Islet precursor cell (in vitro differentiated cells): ENCODE results near the gene NSD2.
"Not testable (repeated sequence)": the region's sequence is repeated elsewhere in the genome, so short reads cannot be mapped to it uniquely, and the experiment has no call there.

ENCODE experiments used
- DNase-seq: peaks from one replicate; pipeline ENCODE4 v3.0.0-alpha.2; 2018

Gene NSD2

DNA sequence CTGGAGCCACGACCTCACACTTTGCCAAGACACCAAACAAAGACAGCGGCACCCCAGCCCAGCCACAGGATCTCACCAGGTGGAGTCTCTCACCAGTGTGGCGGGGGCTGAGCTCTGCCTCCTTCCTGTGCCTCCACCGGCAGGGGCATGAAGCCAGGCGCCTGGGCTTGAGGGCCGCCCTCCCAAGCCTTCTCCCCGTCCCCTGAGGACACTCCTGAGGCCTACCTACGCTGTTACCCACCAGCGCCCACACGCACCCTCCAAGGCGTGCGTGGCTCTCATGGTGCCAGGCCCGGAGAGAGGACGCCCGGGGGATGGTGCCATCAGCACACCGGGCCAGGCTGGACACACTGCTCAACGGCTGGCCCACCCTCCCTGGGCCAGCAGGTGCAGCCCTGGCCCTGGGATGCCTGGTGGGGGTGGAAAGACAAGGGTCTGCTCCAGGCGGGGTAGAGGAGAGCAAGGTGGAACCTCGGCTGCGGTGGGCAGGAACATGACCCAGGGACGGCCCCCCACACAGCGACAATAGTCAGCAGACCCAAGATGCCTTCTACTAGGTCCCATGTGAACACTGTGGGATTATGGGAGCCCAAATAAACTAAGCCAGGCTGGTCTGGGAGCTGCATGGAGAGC, 115.5 kb downstream of the NSD2 start:
- DNase-seq: no peak

DNA sequence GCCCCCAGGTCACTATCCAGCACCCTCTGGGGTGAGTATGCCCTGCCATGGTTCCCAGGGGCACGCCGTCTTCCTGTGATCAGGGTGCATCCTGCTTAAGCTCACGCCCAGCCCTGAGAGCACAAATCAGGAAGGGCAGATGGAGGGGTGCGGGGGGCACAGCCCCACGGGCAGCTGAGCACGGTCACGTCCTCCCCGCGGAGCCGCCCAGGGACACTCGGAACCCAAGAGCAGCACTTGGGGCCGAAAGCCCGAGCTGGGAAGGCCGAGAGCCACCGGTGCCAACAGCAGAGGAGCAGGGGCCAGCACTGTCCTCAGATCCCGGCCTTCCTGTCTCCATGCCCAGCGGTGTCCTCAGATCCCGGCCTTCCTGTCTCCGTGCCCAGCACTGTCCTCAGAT, 116.1 kb downstream of the NSD2 start:
- DNase-seq: no peak

DNA sequence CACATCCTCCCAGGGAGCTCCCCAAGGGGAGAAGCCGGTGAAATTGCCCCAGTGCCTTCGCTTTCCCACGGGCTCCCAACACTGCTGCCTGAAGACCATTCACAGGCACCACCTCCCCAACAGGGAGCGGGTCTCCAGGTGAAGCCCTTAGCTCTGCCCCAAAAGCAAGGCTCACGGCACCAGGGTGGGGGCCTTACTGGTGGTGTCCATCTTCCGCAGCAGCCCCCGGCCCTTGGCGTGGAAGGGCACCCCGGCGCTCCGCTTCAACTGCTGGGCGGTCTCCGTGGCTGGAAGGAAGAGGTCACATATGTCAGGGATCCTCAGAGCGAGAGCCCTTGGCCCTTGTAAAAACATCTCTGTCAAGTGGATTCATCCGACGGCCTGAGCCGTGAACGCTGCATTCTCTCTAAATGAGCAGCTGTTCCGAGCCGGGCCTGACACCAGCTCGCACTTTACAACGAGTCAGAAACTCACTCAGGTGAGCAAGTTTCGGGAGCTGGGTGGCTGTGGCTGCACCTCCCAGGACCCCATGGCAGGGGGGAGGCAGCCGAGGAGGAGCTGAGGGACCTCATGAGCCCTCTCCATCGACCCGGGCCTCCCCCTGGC, 116.6 kb downstream of the NSD2 start:
- DNase-seq: no peak

DNA sequence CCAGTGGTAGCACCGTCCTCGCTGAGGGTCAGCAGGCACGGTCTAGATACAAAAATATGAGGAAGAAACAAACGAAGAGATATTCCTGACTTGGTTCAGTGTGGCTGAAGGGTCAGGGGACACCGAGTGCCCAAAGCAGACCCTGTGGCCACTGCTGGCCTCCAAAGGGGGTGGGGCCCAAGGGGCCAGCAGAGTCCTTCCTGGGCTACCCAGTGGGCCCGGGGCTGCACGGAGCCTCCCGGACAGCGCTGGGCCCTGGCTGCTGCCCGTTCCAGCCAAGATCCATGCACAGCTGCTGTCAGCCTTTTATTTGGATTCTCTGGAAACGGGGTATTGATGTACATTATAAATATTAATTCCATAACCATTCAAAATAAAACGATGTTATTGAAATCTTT, 117.1 kb downstream of the NSD2 start:
- DNase-seq: no peak

DNA sequence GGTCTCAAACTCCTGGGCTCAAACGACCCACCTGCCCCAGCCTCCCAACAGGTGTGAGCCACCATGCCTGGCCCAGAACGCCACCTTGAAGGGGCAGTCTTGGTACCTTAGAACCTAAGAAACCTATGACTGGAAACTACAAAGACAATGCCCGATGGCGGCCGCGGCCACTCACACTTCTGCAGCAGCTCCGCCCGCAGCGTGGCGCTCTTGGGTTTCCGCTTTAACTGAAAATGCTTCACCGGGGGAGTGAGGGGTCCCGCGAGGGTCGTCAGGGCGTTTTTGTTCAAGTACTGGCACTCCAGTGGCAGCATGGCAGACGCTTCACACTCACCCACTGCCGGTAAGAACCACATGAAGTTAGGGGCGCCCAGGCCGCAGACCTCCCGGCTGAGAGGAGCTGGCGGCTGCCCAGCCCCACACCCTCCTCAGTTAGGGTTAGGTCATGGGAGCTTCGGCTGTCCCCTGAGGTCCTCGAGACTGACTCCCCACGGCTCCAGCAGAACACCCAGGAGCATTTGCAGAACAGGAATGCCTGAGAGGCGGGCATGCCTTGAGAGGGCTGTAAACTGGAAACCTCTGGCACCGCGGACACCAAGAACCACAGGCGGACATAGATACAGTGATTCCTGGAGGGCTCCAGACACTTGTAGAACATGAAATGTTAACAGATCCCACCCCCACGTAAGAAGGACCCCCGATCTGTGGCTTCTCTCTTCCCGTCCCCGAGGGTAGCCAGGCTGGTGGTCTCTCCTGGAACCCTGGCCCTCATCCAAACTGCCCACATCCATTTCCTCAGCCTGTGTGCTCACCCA, 118.5 kb downstream of the NSD2 start:
- DNase-seq: no peak

DNA sequence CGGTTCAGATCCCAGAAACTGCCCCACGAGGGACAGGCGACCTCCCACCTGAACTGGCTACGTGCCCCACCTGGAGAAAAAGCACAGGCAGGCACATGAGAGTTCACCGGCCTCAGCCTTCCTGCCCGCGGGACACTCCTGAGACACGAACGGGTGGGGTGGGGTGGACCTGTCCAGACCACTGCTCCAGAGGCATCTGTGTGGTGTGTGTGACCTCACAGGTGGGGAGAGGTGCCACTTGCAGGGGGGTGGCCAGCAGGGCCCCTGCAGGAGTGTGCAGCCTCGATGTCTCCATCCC, 119.1 kb downstream of the NSD2 start:
- DNase-seq: no peak

DNA sequence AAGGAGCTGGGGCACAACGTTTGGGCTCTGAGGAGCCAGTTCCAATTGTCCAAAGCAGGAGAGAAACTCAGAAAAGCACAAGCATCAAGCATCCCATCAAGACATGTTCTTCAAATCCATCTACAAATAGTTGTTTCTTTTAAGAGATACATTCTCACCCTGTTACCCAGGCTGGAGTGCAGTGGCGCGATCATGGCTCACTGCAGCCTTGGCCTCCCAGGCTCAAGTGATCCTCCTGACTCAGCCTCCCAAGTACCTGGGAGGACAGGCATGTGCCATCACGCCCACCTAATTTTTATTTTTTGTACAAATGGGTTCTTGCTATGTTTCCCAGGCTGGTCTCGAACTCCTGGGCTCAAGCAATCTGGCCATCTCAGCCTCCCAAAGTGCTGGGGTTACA, 119.5 kb downstream of the NSD2 start:
- DNase-seq: no peak

DNA sequence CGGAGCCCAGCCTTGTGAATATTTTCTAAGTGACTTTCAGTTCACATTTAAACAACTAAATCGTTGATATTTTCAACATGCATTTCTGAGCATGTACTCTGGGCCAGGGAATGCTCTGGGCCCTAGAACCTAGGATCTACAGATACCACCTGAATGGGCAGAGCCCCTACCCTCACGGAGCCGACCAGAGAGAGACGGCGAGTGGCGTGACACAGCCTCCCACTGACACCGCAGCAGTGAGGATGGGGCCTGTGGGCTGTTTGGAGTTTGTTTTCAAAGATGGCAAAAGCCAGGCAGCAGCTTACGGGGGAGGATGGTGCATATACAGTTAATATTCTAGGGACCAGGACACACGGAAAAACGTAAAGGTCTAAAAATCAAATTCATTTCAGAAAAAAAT, 119.9 kb downstream of the NSD2 start:
- DNase-seq: no peak

DNA sequence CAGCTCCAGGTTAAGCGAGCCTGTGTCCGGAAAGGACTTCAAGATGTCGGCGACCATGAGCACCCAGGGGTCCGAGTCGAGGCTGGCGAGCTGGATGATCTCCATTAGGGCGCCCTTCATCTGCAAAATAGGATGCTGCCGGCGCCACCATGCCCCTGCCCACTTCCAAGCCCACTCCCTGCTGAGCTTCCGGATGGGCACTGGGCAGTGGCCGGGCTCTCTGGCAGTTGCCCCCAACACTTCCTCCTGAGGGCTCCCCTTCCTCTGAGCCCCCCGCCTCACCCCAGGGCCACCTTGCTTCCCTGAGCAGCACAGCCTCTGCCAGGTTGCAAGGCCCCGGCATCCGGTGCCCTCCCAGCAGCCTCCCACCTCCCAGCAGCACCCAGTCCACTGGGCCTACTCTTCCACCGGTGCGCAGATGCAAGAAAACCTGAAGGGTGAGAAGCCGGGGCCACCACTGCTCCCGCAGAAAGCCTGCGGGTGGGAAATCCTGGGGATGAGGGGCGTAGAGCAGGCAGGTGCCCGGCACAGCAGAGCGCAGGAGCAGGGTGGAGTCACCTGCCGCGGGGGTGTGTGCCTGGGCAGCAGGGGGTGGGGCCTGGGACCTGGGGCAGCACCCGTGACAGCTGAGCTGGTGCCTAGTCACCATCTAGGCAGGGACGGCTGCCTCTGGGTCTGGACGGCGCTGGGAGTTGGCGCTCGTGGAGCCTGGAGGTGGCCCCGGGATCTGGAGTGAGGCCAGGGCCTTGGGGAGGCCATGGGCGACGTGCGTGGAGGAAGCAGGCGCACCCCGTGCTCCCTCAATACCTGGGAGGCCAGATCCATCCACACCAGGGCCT, 120.6 kb downstream of the NSD2 start:
- DNase-seq: no peak

DNA sequence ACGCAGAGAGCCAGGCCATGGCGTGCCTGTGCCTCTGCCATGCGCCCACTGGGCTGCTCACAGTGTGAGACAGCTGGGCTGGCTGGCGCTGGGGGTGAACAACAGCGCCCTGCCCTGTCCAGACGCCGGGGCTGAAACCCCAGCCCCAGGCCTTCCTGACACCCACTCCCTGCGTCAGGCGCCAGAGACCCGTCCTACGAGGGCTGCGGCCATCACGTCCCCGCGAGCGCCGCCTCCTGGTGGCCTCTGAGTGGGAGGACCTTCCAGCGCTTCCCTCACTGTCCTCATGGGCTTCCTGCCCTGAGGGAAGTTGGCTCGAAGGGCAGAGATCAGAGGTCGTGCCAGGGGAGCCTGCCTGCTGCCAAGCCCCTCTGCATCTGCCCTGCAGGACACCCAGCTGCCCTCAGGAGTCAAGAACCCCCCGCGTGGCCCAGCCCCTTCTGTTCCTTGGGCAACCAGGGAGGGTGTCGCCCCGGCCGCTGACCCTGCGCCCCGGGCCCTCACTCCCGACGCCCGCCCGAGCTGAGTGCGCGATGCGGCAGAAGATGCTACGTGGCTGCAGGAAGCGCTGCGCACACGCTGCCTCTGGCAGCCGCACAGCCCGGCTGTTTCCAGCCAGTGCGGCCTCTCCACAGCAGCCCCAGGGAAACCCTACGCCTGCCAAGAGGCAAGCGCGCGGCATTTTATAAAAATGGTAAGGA, 121.4 kb downstream of the NSD2 start:
- DNase-seq: peak; percentile 90

DNA sequence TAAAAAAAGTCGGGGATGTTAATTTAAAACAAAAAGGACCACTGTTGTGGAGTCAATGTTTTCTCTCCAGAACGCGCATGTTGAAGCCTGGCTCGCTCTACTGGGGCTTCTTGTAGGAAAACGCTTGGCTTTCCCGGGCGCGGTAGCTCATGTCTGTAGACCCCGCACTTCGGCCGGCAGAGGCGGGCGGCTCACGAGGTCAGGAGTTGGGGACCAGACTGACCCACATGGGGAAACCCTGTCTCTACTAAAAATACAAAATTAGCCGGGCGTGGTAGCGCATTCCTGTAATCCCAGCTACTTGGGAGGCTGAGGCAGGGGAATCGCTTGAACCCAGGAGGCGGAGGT, 122.0 kb downstream of the NSD2 start:
- no peak for DNase-seq

DNA sequence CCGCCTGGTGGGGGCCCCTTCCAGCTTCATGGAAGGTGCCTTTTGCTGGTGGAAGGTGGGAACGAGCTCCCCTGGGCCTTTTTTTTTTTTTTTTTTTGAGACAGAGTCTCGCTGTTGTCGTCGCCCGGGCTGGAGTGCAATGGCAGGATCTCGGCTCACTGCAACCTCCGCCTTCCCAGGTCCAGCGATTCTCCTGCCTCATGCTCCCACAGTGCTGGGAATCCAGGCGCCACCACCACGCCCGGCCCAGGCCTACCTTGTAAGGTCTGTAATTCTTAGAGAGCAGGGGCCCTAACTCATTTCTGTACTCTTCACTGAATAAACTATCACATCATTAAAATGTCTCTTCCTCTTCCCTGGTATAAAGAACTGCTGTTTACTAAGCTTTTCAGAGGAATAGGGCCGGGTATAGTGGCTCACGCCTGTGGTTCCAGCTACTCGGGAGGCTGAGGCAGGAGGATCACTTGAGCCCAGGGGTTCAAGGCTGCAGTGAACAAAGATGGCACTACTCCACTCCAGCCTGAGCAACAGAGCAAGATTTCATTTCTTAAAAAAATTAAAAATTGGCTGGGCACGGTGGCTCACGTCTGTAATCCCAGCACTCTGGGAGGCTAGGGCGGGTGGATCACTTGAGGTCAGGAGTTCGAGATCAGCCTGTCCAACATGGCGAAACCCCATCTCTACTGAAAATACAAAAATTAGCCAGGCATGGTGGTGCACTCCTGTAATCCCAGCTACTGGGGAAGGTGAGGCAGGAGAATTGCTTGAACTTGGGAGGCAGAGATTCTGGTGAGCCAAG, 122.7 kb downstream of the NSD2 start:
- DNase-seq: not testable (repeated sequence)

DNA sequence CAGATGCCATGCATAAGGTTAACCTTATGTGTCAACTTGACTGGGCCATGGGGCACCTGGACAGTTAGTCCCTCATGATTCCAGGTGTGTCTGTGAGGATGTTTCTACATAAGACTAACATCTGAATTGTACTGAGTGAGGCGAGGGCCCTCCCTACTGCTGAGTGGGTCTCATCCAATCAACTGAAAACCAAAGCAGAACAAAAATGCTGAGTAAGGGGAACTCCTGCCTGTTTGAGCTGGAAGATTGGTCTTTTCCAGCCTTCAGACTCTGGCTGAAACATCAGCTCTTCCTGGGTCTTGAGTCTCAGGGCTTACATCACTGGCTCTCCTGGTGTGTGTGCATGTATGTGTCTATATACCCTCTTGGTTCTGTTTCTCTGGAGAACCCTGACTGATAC, 123.7 kb downstream of the NSD2 start:
- no peak for DNase-seq

DNA sequence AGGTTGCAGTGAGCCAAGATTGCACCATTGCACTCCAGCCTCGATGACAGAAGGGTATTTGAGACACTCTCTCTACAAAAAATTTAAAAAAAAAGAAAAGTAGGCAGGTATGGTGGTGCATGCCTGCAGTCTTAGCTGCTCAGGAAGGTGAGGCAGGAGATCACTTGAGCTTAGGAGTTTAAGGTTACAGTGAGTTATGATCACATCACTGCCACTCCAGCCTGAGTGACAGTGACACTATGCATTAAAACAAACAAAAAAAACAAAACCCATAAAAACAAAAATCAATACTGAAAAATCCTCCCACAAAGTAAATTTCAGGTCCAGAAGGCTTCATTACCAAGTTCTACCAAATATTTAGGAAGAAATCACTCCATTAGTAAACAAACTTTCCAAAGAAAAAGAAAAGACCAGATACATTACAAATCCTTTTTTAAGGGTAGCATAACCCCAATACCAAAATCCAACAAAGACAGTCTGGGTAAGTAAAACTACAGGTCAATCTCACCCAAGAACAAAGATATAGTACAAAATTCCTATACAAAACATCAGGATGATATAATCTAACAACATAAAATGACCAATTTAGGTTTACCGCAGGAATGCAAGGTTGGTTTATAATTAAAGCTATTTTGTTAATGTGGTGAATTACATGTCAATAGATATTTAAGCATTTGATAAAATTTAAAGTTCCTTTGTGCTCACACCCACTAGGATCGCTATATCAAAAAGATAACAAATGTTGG, 125.8 kb downstream of the NSD2 start:
- no peak for DNase-seq

DNA sequence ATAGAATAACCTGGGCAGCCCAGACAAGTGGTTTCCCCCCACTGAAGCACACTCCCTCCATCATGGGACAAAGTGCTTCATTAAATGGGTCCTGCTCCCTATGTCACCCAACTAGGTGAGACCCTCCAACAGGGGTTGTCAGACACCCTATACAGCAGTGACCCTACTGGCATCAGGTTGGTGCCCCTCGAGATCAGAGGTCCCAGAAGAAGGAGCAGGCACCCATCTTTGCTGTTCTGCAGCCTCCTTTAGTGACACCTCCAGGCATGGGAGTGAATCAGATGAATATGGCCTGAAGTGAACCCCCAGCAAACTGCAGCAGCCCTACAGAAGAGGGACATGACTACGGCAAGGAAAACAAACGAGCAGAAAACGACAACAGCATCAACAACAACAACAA, 126.5 kb downstream of the NSD2 start:
- no peak for DNase-seq

DNA sequence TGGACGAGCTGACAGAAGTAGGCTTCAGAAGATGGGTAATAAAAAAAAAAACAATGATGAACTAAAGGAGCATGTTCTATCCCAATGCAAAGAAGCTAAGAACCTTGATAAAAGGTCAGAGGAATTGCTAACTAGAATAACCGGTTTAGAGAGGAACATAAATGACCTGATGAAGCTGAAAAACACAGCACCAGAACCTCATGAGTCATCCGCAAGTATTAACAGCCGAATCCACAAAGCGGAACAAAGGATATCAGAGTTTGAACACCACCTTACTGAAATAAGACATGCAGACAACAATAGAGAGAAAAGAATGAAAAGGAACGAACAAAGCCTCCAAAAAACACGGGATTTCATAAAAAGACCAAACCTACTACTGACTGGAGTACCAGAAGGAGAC, 127.1 kb downstream of the NSD2 start:
- no peak for DNase-seq

DNA sequence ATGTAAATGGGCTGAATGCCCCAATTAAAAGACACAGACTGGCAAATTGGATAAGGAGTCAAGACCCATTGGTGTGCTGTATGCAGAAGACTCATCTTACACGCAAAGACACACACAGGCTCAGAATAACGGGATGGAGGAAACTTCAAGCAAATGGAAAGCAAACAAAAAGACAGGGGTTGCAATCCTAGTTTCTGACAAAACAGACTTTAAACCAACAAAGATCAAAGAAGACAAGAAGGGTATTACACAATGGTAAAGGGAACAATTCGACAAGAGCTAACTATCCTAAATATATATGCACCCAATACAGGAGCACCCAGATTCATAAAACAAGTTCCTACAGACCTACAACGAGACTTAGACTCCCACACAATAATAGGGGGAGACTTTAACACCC, 128.1 kb downstream of the NSD2 start:
- not testable (repeated sequence) for DNase-seq

DNA sequence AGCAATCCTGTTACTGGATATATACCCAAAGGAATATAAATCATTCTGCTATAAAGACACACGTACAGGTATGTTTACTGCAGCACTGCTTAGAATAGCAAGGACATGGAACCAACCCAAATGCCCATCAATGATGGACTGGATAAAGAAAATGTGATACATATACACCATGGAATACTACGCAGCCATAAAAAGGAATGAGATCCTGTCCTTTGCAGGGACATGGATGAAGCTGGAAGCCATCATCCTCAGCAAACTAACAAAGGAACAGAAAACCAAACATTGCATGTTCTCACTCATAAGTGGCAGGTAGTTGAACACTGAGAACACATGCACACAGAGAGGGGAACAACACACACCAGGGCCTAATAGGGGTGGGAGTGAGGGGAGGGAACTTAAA, 132.2 kb downstream of the NSD2 start:
- not testable (repeated sequence) for DNase-seq

DNA sequence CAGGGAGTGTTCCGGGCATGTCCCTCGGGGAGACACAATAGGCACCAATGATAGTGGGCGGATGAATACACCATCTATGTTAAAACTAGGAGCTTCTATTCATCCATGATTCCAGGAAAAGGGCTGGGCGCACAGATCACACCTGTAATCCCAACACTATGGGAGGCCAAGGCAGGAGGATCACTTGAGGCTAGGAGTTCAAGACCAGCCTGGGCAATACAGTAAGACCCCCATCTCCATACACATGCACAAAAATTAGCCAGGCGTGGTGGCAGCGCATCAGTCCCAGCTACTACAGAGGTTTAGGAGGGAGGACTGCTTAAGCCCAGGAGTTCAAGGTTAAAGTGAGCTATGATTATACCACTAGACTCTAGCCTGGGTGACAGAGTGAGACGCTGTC, 135.2 kb downstream of the NSD2 start:
- no peak for DNase-seq

DNA sequence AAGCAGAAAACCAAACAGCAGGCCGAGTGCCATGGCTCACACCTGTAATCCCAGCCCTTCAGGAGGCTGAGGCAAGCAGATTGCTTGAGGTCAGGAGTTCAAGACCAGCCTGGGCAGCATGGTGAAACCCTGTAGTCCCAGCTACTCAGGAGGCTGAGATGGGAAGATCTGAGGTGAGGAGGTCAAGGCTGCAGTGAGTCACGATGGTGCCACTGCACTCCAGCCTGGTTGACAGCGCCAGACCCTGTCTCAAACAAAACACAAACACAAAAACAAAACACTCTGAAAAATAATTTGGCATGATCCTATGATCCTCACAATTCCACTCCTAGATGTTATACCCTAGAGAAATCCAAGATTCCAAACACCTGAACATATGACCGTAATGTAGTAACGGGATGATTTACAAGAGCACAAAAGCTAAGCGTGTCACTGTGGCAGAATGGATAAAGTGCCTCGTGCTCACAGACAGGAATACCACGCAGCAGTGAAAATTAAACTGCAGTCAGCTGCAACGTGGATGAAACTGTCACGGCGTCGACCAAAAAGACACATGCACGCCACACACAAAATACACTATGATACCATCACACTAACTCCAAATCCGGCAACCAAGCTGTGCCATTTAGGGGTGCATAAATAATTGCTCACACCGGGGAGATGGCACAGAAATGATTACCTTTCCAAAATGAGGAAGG, 135.9 kb downstream of the NSD2 start:
- DNase-seq: no peak
